ENCODE results near the gene TNFSF18.

Gene TNFSF18

GRCh38 chr1:173050865-173051264 lies at the start of gene TNFSF18:
Gene TNFSF18 (minus strand): TSS chr1:173050941. CDS start chr1:173050896, 45 bp downstream.
- no peak within 1 kb of the TSS for H3K4me3 ChIP-seq (ENCODE audit: low read depth, low read length)
- TF ChIP-seq CTCF (IDR thresholded peaks at IDR 0.05; ENCODE audit: insufficient read depth, low read depth, low read length, missing control alignments): no peak
- DNase-seq (ENCODE audit: low read depth): no peak

GRCh38 chr1:173099166-173099565 lies 48.4 kb upstream of the TNFSF18 start:
- DNase-seq (ENCODE audit: low read depth): no peak
- no peak overlapping the region for H3K4me3 ChIP-seq (ENCODE audit: low read depth, low read length)
- TF ChIP-seq CTCF (IDR thresholded peaks at IDR 0.05; ENCODE audit: insufficient read depth, low read depth, low read length, missing control alignments): no peak

- no peak for DNase-seq (ENCODE audit: low read depth)
- no peak overlapping the region for H3K4me3 ChIP-seq (ENCODE audit: low read depth, low read length)
- TF ChIP-seq CTCF (IDR thresholded peaks at IDR 0.05; ENCODE audit: insufficient read depth, low read depth, low read length, missing control alignments): no peak
Measured at GRCh38 chr1:173098117-173098516, 47.4 kb upstream of the TNFSF18 start.

- H3K4me3 ChIP-seq (ENCODE audit: low read depth, low read length): no peak overlapping the region
- no peak for TF ChIP-seq CTCF (IDR thresholded peaks at IDR 0.05; ENCODE audit: insufficient read depth, low read depth, low read length, missing control alignments)
- no peak for DNase-seq (ENCODE audit: low read depth)
Measured at GRCh38 chr1:173097001-173097400, 46.3 kb upstream of the TNFSF18 start.

- no peak for DNase-seq (ENCODE audit: low read depth)
- no peak for TF ChIP-seq CTCF (IDR thresholded peaks at IDR 0.05; ENCODE audit: insufficient read depth, low read depth, low read length, missing control alignments)
- no peak overlapping the region for H3K4me3 ChIP-seq (ENCODE audit: low read depth, low read length)
Measured at GRCh38 chr1:173095632-173096031, 44.9 kb upstream of the TNFSF18 start.

- no peak for DNase-seq (ENCODE audit: low read depth)
- no peak for TF ChIP-seq CTCF (IDR thresholded peaks at IDR 0.05; ENCODE audit: insufficient read depth, low read depth, low read length, missing control alignments)
- no peak overlapping the region for H3K4me3 ChIP-seq (ENCODE audit: low read depth, low read length)
Measured at GRCh38 chr1:173094541-173094940, 43.8 kb upstream of the TNFSF18 start.

- no peak for TF ChIP-seq CTCF (IDR thresholded peaks at IDR 0.05; ENCODE audit: insufficient read depth, low read depth, low read length, missing control alignments)
- DNase-seq (ENCODE audit: low read depth): no peak
- H3K4me3 ChIP-seq (ENCODE audit: low read depth, low read length): no peak overlapping the region
Measured at GRCh38 chr1:173093691-173094445, 43.1 kb upstream of the TNFSF18 start.

Measured in GM12865 (cell line).